Stomach smooth muscle (tissue), 2 donors: ENCODE results near the gene GEMIN4.

Source experiments
- H3K27ac ChIP-seq: one replicate; pipeline ENCODE4 v1.7.0; 2013; ENCODE audit warnings: mild to moderate bottlenecking, low read length, inconsistent platforms
- H3K27me3 ChIP-seq, 2 donors: one replicate each; pipeline ENCODE4 v1.7.0; 2013; ENCODE audit warnings: low read length in 2 of 2; ENCODE audit not compliant: insufficient read depth in 2 of 2, control insufficient read depth in 1 of 2
- H3K36me3 ChIP-seq, 2 donors: one replicate each; pipeline ENCODE4 v1.7.0; 2013; ENCODE audit warnings: low read length in 2 of 2; ENCODE audit not compliant: control insufficient read depth in 2 of 2, insufficient read depth in 2 of 2
- H3K4me1 ChIP-seq: one replicate; pipeline ENCODE4 v1.7.0; 2013; ENCODE audit warnings: low read length; ENCODE audit not compliant: control insufficient read depth, insufficient read depth
- H3K4me3 ChIP-seq, 2 donors: one replicate each; pipeline ENCODE4 v1.7.0; 2013; ENCODE audit warnings: low read length in 2 of 2
- H3K9ac ChIP-seq, 2 donors: one replicate each; pipeline ENCODE4 v1.7.0; 2013; ENCODE audit warnings: low read length in 2 of 2, mild to moderate bottlenecking in 1 of 2
- H3K9me3 ChIP-seq, 2 donors: one replicate each; pipeline ENCODE4 v1.7.0; 2013; ENCODE audit warnings: low read length in 2 of 2; ENCODE audit not compliant: control insufficient read depth in 2 of 2
- donor health status: healthy.
- donor health status: Pancreatic carcinoma.

GEMIN4 gene

GRCh38 chr17:742147-742793, 9.8 kb downstream of the GEMIN4 start:
- peaks cover 41 to 63% of the 10 kb centered on the region in 2 donors for H3K36me3 ChIP-seq
- H3K27ac ChIP-seq: no peak overlapping the region
- no peaks in the 10 kb centered on the region for H3K9me3 ChIP-seq
- H3K4me3 ChIP-seq: no peak overlapping the region
- H3K4me1 ChIP-seq: no peaks in the 10 kb centered on the region
- H3K9ac ChIP-seq: no peak overlapping the region
- H3K27me3 ChIP-seq: no peaks in the 10 kb centered on the region

GRCh38 chr17:740240-741017, 11.6 kb downstream of the GEMIN4 start:
- Histone ChIP-seq H3K27me3 (no peaks in the 10 kb centered on the region), H3K4me3 (no peak overlapping the region), H3K27ac (no peak overlapping the region), H3K4me1 (no peaks in the 10 kb centered on the region), H3K9ac (no peak overlapping the region), H3K9me3 (no peaks in the 10 kb centered on the region), H3K36me3 (peaks cover 24 to 45% of the 10 kb centered on the region in 2 donors)

GRCh38 chr17:737561-738113, 14.4 kb downstream of the GEMIN4 start:
- H3K27me3 ChIP-seq: no peaks in the 10 kb centered on the region
- no peaks in the 10 kb centered on the region for H3K9me3 ChIP-seq
- peaks cover 9% of the 10 kb centered on the region for H3K4me1 ChIP-seq
- H3K4me3 ChIP-seq: no peak overlapping the region
- H3K36me3 ChIP-seq: peaks cover 12 to 26% of the 10 kb centered on the region in 2 donors
- H3K9ac ChIP-seq: no peak overlapping the region
- no peak overlapping the region for H3K27ac ChIP-seq

- Histone ChIP-seq H3K9me3 (no peaks in the 10 kb centered on the region), H3K27me3 (no peaks in the 10 kb centered on the region), H3K36me3 (peaks cover 0 to 2% of the 10 kb centered on the region in 2 donors), H3K27ac (no peak overlapping the region), H3K9ac (peak overlapping the region in 1 of 2 donors; percentile 71), H3K4me3 (peak overlapping the region; percentile 74 to 81), H3K4me1 (peaks cover 15% of the 10 kb centered on the region)
Observed at GRCh38 chr17:733743-734142, 18.3 kb downstream of the GEMIN4 start.

GRCh38 chr17:732902-733720, 19.0 kb downstream of the GEMIN4 start:
- no peaks in the 10 kb centered on the region for H3K27me3 ChIP-seq
- peak overlapping the region; percentile 74 to 81 for H3K4me3 ChIP-seq
- peak overlapping the region; percentile 46 for H3K27ac ChIP-seq
- H3K36me3 ChIP-seq: no peaks in the 10 kb centered on the region
- H3K9ac ChIP-seq: peak overlapping the region; percentile 71
- peaks cover 15% of the 10 kb centered on the region for H3K4me1 ChIP-seq
- no peaks in the 10 kb centered on the region for H3K9me3 ChIP-seq

GRCh38 chr17:732067-732901, 19.8 kb downstream of the GEMIN4 start, which contains the start of gene TLCD3A:
TSS of gene TLCD3A (plus strand) at chr17:732596. CDS start at chr17:732648, 52 bp downstream.
- H3K4me3 ChIP-seq: peak within 1 kb of the TSS; percentile 78 to 81
- no peaks in the 10 kb centered on the region for H3K9me3 ChIP-seq
- H3K27me3 ChIP-seq: no peaks in the 10 kb centered on the region
- peaks cover 15% of the 10 kb centered on the region for H3K4me1 ChIP-seq
- H3K9ac ChIP-seq: peak within 1 kb of the TSS; percentile 71 to 76
- H3K27ac ChIP-seq: peak within 1 kb of the TSS; percentile 46
- no peaks in the 10 kb centered on the region for H3K36me3 ChIP-seq

GRCh38 chr17:731644-732066, 20.4 kb downstream of the GEMIN4 start:
- peak overlapping the region; percentile 66 to 76 for H3K9ac ChIP-seq

GRCh38 chr17:728911-729310, 23.2 kb downstream of the GEMIN4 start:
- no peak overlapping the region for H3K4me3 ChIP-seq
- no peaks in the 10 kb centered on the region for H3K27me3 ChIP-seq
- peaks cover 15% of the 10 kb centered on the region for H3K4me1 ChIP-seq
- no peak overlapping the region for H3K9ac ChIP-seq
- no peak overlapping the region for H3K27ac ChIP-seq
- no peaks in the 10 kb centered on the region for H3K36me3 ChIP-seq
- H3K9me3 ChIP-seq: no peaks in the 10 kb centered on the region

More at GRCh38 chr17:731644-732066, 20.4 kb downstream of the GEMIN4 start:
- H3K9me3 ChIP-seq: no peaks in the 10 kb centered on the region
- H3K4me3 ChIP-seq: peak overlapping the region; percentile 60 to 78
- no peaks in the 10 kb centered on the region for H3K36me3 ChIP-seq
- H3K4me1 ChIP-seq: peaks cover 15% of the 10 kb centered on the region
- peak overlapping the region; percentile 11 for H3K27ac ChIP-seq
- H3K27me3 ChIP-seq: no peaks in the 10 kb centered on the region

- H3K27me3 ChIP-seq: no peaks in the 10 kb centered on the region
- no peak overlapping the region for H3K27ac ChIP-seq
- no peak overlapping the region for H3K9ac ChIP-seq
- no peaks in the 10 kb centered on the region for H3K9me3 ChIP-seq
- H3K4me3 ChIP-seq: no peak overlapping the region
- H3K36me3 ChIP-seq: no peaks in the 10 kb centered on the region
- H3K4me1 ChIP-seq: peaks cover 1% of the 10 kb centered on the region
Observed at GRCh38 chr17:726271-726919, 25.7 kb downstream of the GEMIN4 start.
